Right forelimb (tissue), 1 donor: ENCODE measurements around the gene ALPP.
"Not testable (repeated sequence)": the region's sequence is repeated elsewhere in the genome, so short reads cannot be mapped to it uniquely, and the experiment has no call there.

Experiments used
- DNase-seq: peaks from one replicate; pipeline ENCODE4 v3.0.0-alpha.2; 2018

Gene ALPP

GRCh38 chr2:232407428-232408150, 29.0 kb downstream of the ALPP start:
- DNase-seq = not testable (repeated sequence)

GRCh38 chr2:232408269-232408668, 29.7 kb downstream of the ALPP start:
- DNase-seq = not testable (repeated sequence)

GRCh38 chr2:232409617-232410016, 31.1 kb downstream of the ALPP start:
- DNase-seq = not testable (repeated sequence)

GRCh38 chr2:232410238-232410900, 31.8 kb downstream of the ALPP start:
- DNase-seq = no peak

GRCh38 chr2:232411901-232412629, 33.5 kb downstream of the ALPP start:
- no peak for DNase-seq

- DNase-seq = no peak
Measured at GRCh38 chr2:232412986-232413385, 34.4 kb downstream of the ALPP start.

- no peak for DNase-seq
Measured at GRCh38 chr2:232415138-232415690, 36.7 kb downstream of the ALPP start.

GRCh38 chr2:232415736-232416520, 37.4 kb downstream of the ALPP start:
- DNase-seq = no peak

GRCh38 chr2:232416521-232417470, 38.2 kb downstream of the ALPP start:
- no peak for DNase-seq

GRCh38 chr2:232417489-232417888, 38.9 kb downstream of the ALPP start:
- DNase-seq = no peak

GRCh38 chr2:232418056-232418455, 39.5 kb downstream of the ALPP start:
- DNase-seq = no peak

- DNase-seq = no peak
Measured at GRCh38 chr2:232418466-232419244, 40.1 kb downstream of the ALPP start.

- no peak for DNase-seq
Measured at GRCh38 chr2:232419245-232420072, 40.9 kb downstream of the ALPP start.

GRCh38 chr2:232420073-232420454, 41.5 kb downstream of the ALPP start:
- DNase-seq = no peak

- DNase-seq = no peak
Measured at GRCh38 chr2:232420463-232421188, 42.1 kb downstream of the ALPP start.

- no peak for DNase-seq
Measured at GRCh38 chr2:232421189-232421785, 42.7 kb downstream of the ALPP start.

GRCh38 chr2:232422051-232422450, 43.5 kb downstream of the ALPP start:
- no peak for DNase-seq

- not testable (repeated sequence) for DNase-seq
Measured at GRCh38 chr2:232422996-232423395, 44.4 kb downstream of the ALPP start.

- not testable (repeated sequence) for DNase-seq
Measured at GRCh38 chr2:232423407-232423806, 44.9 kb downstream of the ALPP start.
